Memory B cell (primary cell): ENCODE data around the gene CLCN7.

ENCODE experiments used
- ATAC-seq: fragments of 150-1000 bp; cut with Tn5 transposase; 2 replicates; pipeline ENCODE4 v1.10.0; 2021; ENCODE audit warnings: low read depth, mild to moderate bottlenecking, moderate library complexity
- DNase-seq, 2 donors: peaks; one replicate each; pipeline ENCODE4 v3.0.0; 2022; ENCODE audit warnings: low spot score in 2 of 2
- H3K27ac Mint-ChIP-seq: one replicate; pipeline ENCODE4 v1.8.0; 2022; ENCODE audit warnings: mild to moderate bottlenecking, moderate library complexity, mixed read lengths
- H3K27me3 Mint-ChIP-seq: one replicate; pipeline ENCODE4 v1.8.0; 2022; ENCODE audit warnings: mixed read lengths
- H3K36me3 Mint-ChIP-seq: one replicate; pipeline ENCODE4 v1.8.0; 2022; ENCODE audit warnings: mild to moderate bottlenecking, mixed read lengths
- H3K4me1 Mint-ChIP-seq: one replicate; pipeline ENCODE4 v1.8.0; 2022; ENCODE audit warnings: mixed read lengths
- H3K4me3 Mint-ChIP-seq: one replicate; pipeline ENCODE4 v1.8.0; 2022; ENCODE audit warnings: mild to moderate bottlenecking, moderate library complexity, mixed read lengths
- H3K9me3 Mint-ChIP-seq: one replicate; pipeline ENCODE4 v1.8.0; 2022; ENCODE audit warnings: mixed read lengths

CLCN7 gene

GRCh38 chr16:1398826-1399581, 75.8 kb downstream of the CLCN7 start:
- DNase-seq (no peak), ATAC-seq (no peak)
- Mint-ChIP-seq H3K27ac (no peak overlapping the region), H3K36me3 (peaks cover 26% of the 10 kb centered on the region), H3K4me3 (no peak overlapping the region), H3K27me3 (no peaks in the 10 kb centered on the region), H3K4me1 (peaks cover 3% of the 10 kb centered on the region), H3K9me3 (no peaks in the 10 kb centered on the region)

DNA sequence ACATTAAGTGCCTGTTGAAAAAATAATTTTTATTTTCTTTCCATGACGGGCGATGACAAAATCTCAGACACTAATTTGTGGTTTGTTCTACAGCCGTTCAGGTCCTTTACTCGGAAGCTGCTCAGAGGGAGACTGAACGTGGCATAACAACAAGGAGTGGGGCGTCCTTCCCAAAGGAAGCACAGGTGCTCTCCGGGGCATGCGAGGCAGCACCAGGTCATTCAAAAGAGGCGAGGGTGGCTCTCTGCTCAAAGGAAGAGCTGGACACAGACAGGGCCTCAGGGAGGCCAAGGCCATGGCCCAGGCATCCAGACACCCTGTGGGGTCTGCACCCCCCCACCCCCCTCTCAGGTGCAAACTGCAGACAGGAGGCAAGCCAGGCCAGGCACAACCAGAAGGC, 76.5 kb downstream of the CLCN7 start:
- no peaks in the 10 kb centered on the region for H3K9me3 Mint-ChIP-seq
- H3K27ac Mint-ChIP-seq: no peak overlapping the region
- no peak overlapping the region for H3K4me3 Mint-ChIP-seq
- H3K36me3 Mint-ChIP-seq: peaks cover 25% of the 10 kb centered on the region
- peaks cover 1% of the 10 kb centered on the region for H3K4me1 Mint-ChIP-seq
- ATAC-seq (no peak), DNase-seq (no peak)
- H3K27me3 Mint-ChIP-seq: no peaks in the 10 kb centered on the region

DNA sequence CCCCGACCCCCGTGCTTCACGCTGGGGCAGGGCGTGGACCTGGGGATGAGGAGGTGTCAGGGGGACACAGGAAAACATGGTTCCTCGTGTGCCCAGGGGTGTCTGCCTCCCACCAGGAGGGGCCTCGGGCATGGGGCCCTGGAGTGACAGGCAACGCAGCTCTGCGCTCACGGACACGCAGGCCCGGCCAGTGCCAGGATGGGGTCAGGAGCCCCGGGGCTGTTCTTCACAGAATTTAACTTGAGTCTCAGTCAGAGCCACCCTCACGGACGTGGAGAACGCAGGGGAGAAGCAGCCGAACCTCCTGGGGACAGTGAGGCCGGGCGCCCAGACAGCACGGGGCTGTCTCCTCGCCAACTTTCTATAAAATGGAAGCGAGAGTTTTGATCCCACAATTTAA, 77.0 kb downstream of the CLCN7 start:
- Mint-ChIP-seq H3K4me1 (no peaks in the 10 kb centered on the region), H3K27ac (no peak overlapping the region)

DNA sequence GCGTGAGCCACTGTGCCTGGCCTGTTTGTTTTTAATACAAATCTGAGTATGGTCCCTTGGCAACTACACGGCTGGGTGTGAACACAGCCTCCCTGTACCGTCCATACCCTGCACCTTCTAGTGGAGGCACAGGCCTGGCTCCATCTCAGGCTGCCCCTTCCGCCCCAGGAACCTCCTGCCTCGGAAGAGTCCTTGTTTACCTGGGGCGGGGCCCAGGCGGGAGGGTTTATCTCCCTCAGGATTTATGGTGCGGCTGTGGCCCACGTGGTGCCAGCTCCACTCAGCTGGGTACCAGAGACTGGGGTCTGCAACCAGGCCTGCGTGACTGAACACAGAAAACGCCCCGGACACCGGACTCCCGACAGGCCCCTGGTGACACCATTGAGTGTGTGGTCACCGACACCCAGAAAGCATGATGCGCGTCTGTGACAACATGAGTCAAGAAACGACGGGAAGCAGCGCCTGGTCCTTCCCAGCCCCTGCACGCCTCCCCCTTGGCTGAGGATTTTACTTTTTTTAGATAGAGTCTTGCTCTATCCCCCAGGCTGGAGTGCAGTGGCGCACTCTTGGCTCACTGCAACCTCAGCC, 79.3 kb downstream of the CLCN7 start:
- H3K27me3 Mint-ChIP-seq: no peaks in the 10 kb centered on the region
- no peak overlapping the region for H3K4me3 Mint-ChIP-seq
- peaks cover 15% of the 10 kb centered on the region for H3K36me3 Mint-ChIP-seq
- ATAC-seq: no peak
- no peak for DNase-seq
- no peaks in the 10 kb centered on the region for H3K9me3 Mint-ChIP-seq
- H3K27ac Mint-ChIP-seq: no peak overlapping the region
- no peaks in the 10 kb centered on the region for H3K4me1 Mint-ChIP-seq

More for the DNA sequence above, 77.0 kb downstream of the CLCN7 start:
- Mint-ChIP-seq H3K36me3 (peaks cover 21% of the 10 kb centered on the region), H3K9me3 (no peaks in the 10 kb centered on the region), H3K27me3 (no peaks in the 10 kb centered on the region), H3K4me3 (no peak overlapping the region)
- no peak for ATAC-seq
- DNase-seq: no peak
